Type B pancreatic cell (in vitro differentiated cells): ENCODE measurements around the gene LSP1. TPM values are rescaled to one million over a fixed set of nuclear protein-coding genes. Genes with fewer than 3 reads are reported as not detected.

Experiments used
- DNase-seq: peaks from one replicate; pipeline ENCODE4 v3.0.0; 2021; ENCODE audit warnings: mixed read lengths; ENCODE audit not compliant: unreplicated experiment; ENCODE audit errors: extremely low spot score
- H3K27ac Mint-ChIP-seq: 2 replicates; pipeline ENCODE4 v1.8.0; 2021; ENCODE audit warnings: mild to moderate bottlenecking, mixed read lengths
- H3K27me3 Mint-ChIP-seq: 2 replicates; pipeline ENCODE4 v1.8.0; 2021; ENCODE audit warnings: mixed read lengths
- H3K36me3 Mint-ChIP-seq: 2 replicates; pipeline ENCODE4 v1.8.0; 2021; ENCODE audit warnings: mixed read lengths
- H3K4me1 Mint-ChIP-seq: one replicate; pipeline ENCODE4 v1.8.0; 2021; ENCODE audit warnings: mixed read lengths; ENCODE audit not compliant: unreplicated experiment
- H3K4me3 Mint-ChIP-seq: 2 replicates; pipeline ENCODE4 v1.8.0; 2021; ENCODE audit warnings: mild to moderate bottlenecking, mixed read lengths
- H3K9me3 Mint-ChIP-seq: 2 replicates; pipeline ENCODE4 v1.8.0; 2021; ENCODE audit warnings: mixed read lengths
- total RNA-seq: library from RNA; stranded (reverse); gene quantifications from 2 replicates; pipeline ENCODE4 v1.2.1, GENCODE V29; 2021; ENCODE audit warnings: low replicate concordance
- TF ChIP-seq, protein P1 (sequence below): fragments of 200-600 bp; sonication (generic); conservative IDR thresholded peaks from 2 replicates; pipeline ENCODE4 v1.5.0; 2021; ENCODE audit warnings: antibody characterized with exemption, mild to moderate bottlenecking

The LSP1 gene
- total RNA-seq, 1 donor from 2014 or later, result 0.53 TPM

DNA sequence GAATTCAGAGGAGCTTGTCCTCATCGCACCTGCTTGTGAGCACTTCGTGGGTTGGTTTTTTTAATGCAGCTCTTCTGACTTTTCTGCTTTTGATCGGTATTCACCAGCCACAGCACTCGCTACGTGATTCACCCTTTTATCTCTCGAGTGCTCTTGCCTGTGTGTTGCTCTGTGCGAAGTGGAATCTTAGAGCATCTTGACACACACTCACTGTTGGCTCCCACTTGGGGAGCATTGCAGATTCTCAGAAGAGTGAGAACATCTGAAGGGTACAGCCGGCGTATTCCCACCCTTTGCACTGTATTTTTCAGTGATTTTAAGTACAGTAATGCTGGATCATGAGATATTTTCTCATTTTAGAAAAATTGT, 77.6 kb downstream of the LSP1 start:
- H3K4me3 Mint-ChIP-seq, result no peak overlapping the region
- peaks cover 4% of the 10 kb centered on the region for H3K36me3 Mint-ChIP-seq
- TF ChIP-seq, protein P1, sequence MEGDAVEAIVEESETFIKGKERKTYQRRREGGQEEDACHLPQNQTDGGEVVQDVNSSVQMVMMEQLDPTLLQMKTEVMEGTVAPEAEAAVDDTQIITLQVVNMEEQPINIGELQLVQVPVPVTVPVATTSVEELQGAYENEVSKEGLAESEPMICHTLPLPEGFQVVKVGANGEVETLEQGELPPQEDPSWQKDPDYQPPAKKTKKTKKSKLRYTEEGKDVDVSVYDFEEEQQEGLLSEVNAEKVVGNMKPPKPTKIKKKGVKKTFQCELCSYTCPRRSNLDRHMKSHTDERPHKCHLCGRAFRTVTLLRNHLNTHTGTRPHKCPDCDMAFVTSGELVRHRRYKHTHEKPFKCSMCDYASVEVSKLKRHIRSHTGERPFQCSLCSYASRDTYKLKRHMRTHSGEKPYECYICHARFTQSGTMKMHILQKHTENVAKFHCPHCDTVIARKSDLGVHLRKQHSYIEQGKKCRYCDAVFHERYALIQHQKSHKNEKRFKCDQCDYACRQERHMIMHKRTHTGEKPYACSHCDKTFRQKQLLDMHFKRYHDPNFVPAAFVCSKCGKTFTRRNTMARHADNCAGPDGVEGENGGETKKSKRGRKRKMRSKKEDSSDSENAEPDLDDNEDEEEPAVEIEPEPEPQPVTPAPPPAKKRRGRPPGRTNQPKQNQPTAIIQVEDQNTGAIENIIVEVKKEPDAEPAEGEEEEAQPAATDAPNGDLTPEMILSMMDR, result no peak
- peaks cover 22% of the 10 kb centered on the region for H3K4me1 Mint-ChIP-seq
- DNase-seq, result no peak
- H3K9me3 Mint-ChIP-seq, result no peaks in the 10 kb centered on the region
- H3K27ac Mint-ChIP-seq, result peak overlapping the region; percentile 33
- H3K27me3 Mint-ChIP-seq, result no peaks in the 10 kb centered on the region

DNA sequence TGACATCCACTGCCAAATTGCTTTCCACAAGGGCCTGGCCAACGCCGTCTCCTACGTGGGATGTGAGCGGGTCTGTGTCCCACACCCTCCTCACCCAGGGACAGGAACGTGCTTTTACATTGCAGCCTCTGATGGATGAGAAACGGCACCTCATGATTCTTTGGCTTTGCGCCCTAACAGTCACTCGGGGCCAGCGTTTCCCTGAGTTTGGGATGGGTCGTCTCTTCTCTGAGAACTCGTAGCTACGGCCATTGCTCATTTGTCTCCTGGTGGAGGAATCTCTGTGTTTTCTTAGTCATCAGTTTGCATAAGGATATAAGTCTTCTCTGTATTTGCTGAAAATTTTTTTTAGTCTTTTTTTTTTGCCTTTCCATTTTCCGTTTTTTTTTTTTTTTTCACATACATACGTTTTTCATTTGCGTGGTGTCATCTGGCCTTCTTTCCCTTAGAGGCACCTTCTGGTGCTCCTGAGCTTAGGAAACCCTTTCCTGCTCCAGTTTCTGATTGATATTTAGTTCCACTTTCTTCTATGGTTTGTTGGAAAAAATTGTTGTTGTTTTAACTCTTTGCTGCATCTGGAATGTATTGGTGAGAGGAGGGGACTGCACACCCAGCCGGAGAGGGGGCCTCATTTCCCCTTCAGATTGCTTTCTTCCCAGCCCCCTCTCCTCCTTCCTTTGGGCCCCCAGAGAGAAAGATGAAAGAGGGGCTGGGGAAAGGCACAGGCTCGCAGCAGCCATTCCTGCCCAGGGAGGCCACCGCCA, 78.6 kb downstream of the LSP1 start:
- H3K27me3 Mint-ChIP-seq, result no peaks in the 10 kb centered on the region
- H3K36me3 Mint-ChIP-seq, result peaks cover 4% of the 10 kb centered on the region
- peaks cover 19% of the 10 kb centered on the region for H3K4me1 Mint-ChIP-seq
- peak overlapping the region; percentile 80 for H3K27ac Mint-ChIP-seq
- TF ChIP-seq, protein P1, result peak; percentile 12
- peak; percentile 67 for DNase-seq
- H3K9me3 Mint-ChIP-seq, result no peaks in the 10 kb centered on the region
- peak overlapping the region; percentile 70 for H3K4me3 Mint-ChIP-seq

DNA sequence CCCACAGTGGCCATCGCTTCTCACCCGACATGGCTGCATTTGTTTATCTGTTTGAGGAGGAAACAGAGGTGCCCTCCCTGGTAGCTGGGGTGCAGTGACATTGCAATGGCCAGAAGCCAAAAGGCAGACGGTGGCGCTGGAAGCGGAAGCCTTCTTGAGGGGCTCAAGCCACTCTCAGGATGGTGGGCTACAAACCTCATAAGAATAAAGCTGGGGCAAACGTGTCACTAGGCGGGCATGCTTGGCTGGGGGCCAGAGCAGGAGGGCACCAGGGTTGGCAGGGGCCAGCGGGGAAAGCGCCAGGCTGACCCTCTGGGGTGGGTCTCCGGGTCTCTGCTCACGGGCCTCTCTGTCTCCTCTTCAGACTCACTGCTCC, 79.2 kb downstream of the LSP1 start:
- Mint-ChIP-seq H3K4me1 (peaks cover 16% of the 10 kb centered on the region), H3K27me3 (no peaks in the 10 kb centered on the region), H3K4me3 (peak overlapping the region; percentile 70), H3K36me3 (peaks cover 4% of the 10 kb centered on the region), H3K27ac (peak overlapping the region; percentile 80), H3K9me3 (no peaks in the 10 kb centered on the region)
- TF ChIP-seq, protein P1, result no peak
- peak; percentile 68 for DNase-seq

DNA sequence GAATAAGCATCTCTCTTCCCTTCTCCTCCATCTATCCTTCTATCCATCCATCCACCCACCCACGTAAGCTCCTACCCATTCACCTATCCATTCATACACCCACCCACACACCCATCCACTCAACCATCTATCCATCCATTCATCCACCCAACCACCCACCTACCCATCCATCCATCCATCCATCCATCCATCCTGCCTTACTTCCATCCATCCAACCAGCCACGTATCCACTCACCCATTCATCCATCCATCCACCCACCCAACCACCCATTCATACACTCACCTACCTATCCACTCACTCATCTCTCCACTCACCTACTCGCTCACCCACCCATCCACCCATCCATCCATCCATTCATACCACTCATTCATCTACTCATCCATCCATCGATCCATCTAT, 79.8 kb downstream of the LSP1 start:
- H3K4me3 Mint-ChIP-seq, result no peak overlapping the region
- TF ChIP-seq, protein P1, result no peak
- H3K4me1 Mint-ChIP-seq, result peaks cover 16% of the 10 kb centered on the region
- no peaks in the 10 kb centered on the region for H3K9me3 Mint-ChIP-seq
- peak; percentile 39 for DNase-seq
- H3K36me3 Mint-ChIP-seq, result peaks cover 4% of the 10 kb centered on the region
- no peak overlapping the region for H3K27ac Mint-ChIP-seq
- H3K27me3 Mint-ChIP-seq, result no peaks in the 10 kb centered on the region

DNA sequence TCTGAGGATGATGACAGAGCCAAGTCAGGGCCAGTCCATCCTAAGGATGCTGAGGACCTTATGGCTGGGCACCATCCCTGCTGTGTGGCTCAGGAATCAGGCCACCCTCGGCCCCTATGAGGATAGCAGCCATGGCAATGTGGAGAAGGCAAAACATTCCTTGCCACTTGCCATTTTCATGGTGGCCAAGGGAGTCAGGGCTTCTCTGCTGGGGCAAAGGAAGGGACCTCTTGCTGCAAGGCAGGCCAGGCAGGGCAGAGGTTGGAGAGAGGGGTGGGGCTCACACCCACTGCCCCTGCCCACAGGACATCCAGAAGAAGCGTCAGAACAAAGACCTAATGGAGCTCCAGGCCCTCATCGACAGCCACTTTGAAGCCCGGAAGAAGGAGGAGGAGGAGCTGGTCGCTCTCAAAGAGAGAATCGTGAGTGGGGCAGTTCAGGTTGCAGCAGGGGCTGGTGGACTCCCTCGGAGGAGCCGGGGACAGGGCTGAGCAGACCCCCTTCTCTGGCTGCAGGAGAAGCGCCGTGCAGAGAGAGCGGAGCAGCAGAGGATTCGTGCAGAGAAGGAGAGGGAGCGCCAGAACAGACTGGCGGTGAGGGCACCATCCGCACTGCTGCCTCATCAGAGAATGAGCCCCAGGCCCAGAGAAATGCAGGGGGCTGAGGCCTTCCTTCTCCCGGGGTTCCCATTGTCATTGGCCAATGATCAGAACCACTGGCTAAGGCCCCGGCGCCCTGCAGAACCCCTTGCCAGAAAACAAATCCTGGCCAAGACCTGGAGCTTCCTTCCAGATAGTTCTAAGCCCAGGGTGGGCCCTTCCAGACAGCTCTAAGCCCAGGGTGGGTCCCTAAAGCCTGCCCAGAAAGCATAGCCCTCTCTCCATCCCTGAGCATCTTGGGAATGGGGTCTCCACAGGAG, 80.8 kb downstream of the LSP1 start:
- DNase-seq, result peak; percentile 64
- TF ChIP-seq, protein P1, result no peak
- H3K9me3 Mint-ChIP-seq, result no peaks in the 10 kb centered on the region
- H3K4me1 Mint-ChIP-seq, result peaks cover 16% of the 10 kb centered on the region
- peaks cover 4% of the 10 kb centered on the region for H3K36me3 Mint-ChIP-seq
- H3K27me3 Mint-ChIP-seq, result no peaks in the 10 kb centered on the region
- H3K27ac Mint-ChIP-seq, result peak overlapping the region; percentile 24
- H3K4me3 Mint-ChIP-seq, result no peak overlapping the region
